Coronary artery (tissue), 2 donors: ENCODE results near the gene ST6GALNAC6.

Experiments
- DNase-seq: peaks from one replicate; pipeline ENCODE4 v3.0.0-alpha.2; 2017; ENCODE audit warnings: low spot score
- H3K27ac ChIP-seq, 2 donors: fragments of 200-600 bp; sonication (generic); one replicate each; pipeline ENCODE4 v1.5.1; 2016 to 2019
- H3K4me3 ChIP-seq: fragments of 200-600 bp; sonication (generic); 2 replicates; pipeline ENCODE4 v1.5.1; 2016; ENCODE audit warnings: mild to moderate bottlenecking, moderate library complexity
- CTCF ChIP-seq: fragments of 200-600 bp; sonication (generic); IDR thresholded peaks from one replicate; pipeline ENCODE4 v1.5.1; 2019; ENCODE audit warnings: antibody characterized with exemption

ST6GALNAC6 gene

GRCh38 chr9:127892831-127893230 is 6.6 kb downstream of the ST6GALNAC6 start:
- no peak for DNase-seq
- Histone ChIP-seq H3K27ac (no peak overlapping the region), H3K4me3 (no peak overlapping the region)
- TF ChIP-seq CTCF, result no peak

GRCh38 chr9:127890053-127890452 is 9.3 kb downstream of the ST6GALNAC6 start:
- no peak overlapping the region for H3K27ac ChIP-seq
- DNase-seq, result no peak
- no peak for TF ChIP-seq CTCF

GRCh38 chr9:127887792-127888191 is 11.6 kb downstream of the ST6GALNAC6 start:
- DNase-seq, result no peak

More at GRCh38 chr9:127890053-127890452, 9.3 kb downstream of the ST6GALNAC6 start:
- H3K4me3 ChIP-seq, result no peak overlapping the region

GRCh38 chr9:127886401-127886972 is 12.9 kb downstream of the ST6GALNAC6 start:
- Histone ChIP-seq H3K27ac (peak overlapping the region in 1 of 2 donors; percentile 60), H3K4me3 (no peak overlapping the region)
- TF ChIP-seq CTCF, result no peak
- peak; percentile 72 for DNase-seq

More at GRCh38 chr9:127887792-127888191, 11.6 kb downstream of the ST6GALNAC6 start:
- H3K4me3 ChIP-seq, result no peak overlapping the region
- no peak for TF ChIP-seq CTCF
- H3K27ac ChIP-seq, result no peak overlapping the region

- TF ChIP-seq CTCF, result no peak
- no peak overlapping the region for H3K4me3 ChIP-seq
- no peak for DNase-seq
- peak overlapping the region; percentile 32 to 60 for H3K27ac ChIP-seq
Observed at GRCh38 chr9:127885508-127886281, 13.7 kb downstream of the ST6GALNAC6 start.

GRCh38 chr9:127884976-127885490 is 14.4 kb downstream of the ST6GALNAC6 start:
- peak overlapping the region; percentile 32 to 60 for H3K27ac ChIP-seq
- no peak overlapping the region for H3K4me3 ChIP-seq
- no peak for DNase-seq
- TF ChIP-seq CTCF, result no peak
